Lower lobe of right lung (tissue), 2 donors: Measurements from ENCODE around the gene TMPRSS5. TPM values are rescaled to one million over a fixed set of nuclear protein-coding genes. Genes with fewer than 3 reads are reported as not detected.

Experiments
- ATAC-seq, 2 donors: fragments of 200-7000 bp; cut with Tn5 transposase; one replicate each; pipeline ENCODE4 v1.9.1; 2020 to 2022; ENCODE audit warnings: mild to moderate bottlenecking in 2 of 2, moderate library complexity in 2 of 2
- DNase-seq: peaks from one replicate; pipeline ENCODE4 v3.0.0-alpha.2; 2020
- H3K27ac ChIP-seq: fragments of 200-600 bp; one replicate; pipeline ENCODE4 v1.8.0; 2022
- H3K27me3 ChIP-seq: fragments of 200-600 bp; one replicate; pipeline ENCODE4 v1.8.0; 2022; ENCODE audit warnings: low read depth
- H3K36me3 ChIP-seq: fragments of 200-600 bp; one replicate; pipeline ENCODE4 v1.8.0; 2022; ENCODE audit warnings: mild to moderate bottlenecking
- H3K4me1 ChIP-seq: fragments of 200-600 bp; one replicate; pipeline ENCODE4 v1.8.0; 2022
- H3K4me3 ChIP-seq: fragments of 200-600 bp; one replicate; pipeline ENCODE4 v1.8.0; 2022; ENCODE audit warnings: mild to moderate bottlenecking
- H3K9me3 ChIP-seq: fragments of 200-600 bp; one replicate; pipeline ENCODE4 v1.8.0; 2022
- CTCF ChIP-seq: fragments of 200-600 bp; IDR thresholded peaks from one replicate; pipeline ENCODE4 v1.8.0; 2022; ENCODE audit warnings: antibody characterized with exemption, mild to moderate bottlenecking
- intact Hi-C: fragments of 100-400 bp; cut with DNase I; formaldehyde crosslinking; loops from one replicate; pipeline ENCODE4 v1.11.0; 2022
- total RNA-seq: library from RNA; stranded (reverse); fragmentation: NEBNext Ultra II Directional; extraction: Animal tissue kit (Norgen Biotek cat#: 25700); gene quantifications from one replicate; pipeline ENCODE4 v1.2.1, GENCODE V29; 2021
- donor health status: DM: no; HTN: yes; CAD: no; lungs with severe emphysema.

TMPRSS5 gene
- total RNA-seq, 1 donor from 2014 or later = 1.1 TPM

- no peak for DNase-seq
- intact Hi-C loops = no loop called here
Observed at GRCh38 chr11:113643701-113644100, 62.4 kb downstream of the TMPRSS5 start.

GRCh38 chr11:113643006-113643585 is 63.0 kb downstream of the TMPRSS5 start:
- no peak for DNase-seq
- intact Hi-C loops = no loop called here
- H3K27me3 ChIP-seq = no peaks in the 10 kb centered on the region
- H3K4me1 ChIP-seq = no peaks in the 10 kb centered on the region
- H3K4me3 ChIP-seq = no peak overlapping the region
- no peak overlapping the region for H3K27ac ChIP-seq
- no peaks in the 10 kb centered on the region for H3K9me3 ChIP-seq
- no peak for TF ChIP-seq CTCF
- no peaks in the 10 kb centered on the region for H3K36me3 ChIP-seq
- ATAC-seq = no peak

More at GRCh38 chr11:113643701-113644100, 62.4 kb downstream of the TMPRSS5 start:
- Histone ChIP-seq H3K4me1 (no peaks in the 10 kb centered on the region), H3K27ac (no peak overlapping the region), H3K9me3 (no peaks in the 10 kb centered on the region), H3K36me3 (no peaks in the 10 kb centered on the region), H3K27me3 (no peaks in the 10 kb centered on the region), H3K4me3 (no peak overlapping the region)
- no peak for TF ChIP-seq CTCF
- no peak for ATAC-seq

GRCh38 chr11:113642090-113642489 is 64.0 kb downstream of the TMPRSS5 start:
- H3K36me3 ChIP-seq = no peaks in the 10 kb centered on the region
- no peak for TF ChIP-seq CTCF
- intact Hi-C loops = no loop called here
- ATAC-seq (no peak), DNase-seq (no peak)
- no peak overlapping the region for H3K4me3 ChIP-seq
- H3K27me3 ChIP-seq = no peaks in the 10 kb centered on the region
- no peak overlapping the region for H3K27ac ChIP-seq
- H3K9me3 ChIP-seq = no peaks in the 10 kb centered on the region
- no peaks in the 10 kb centered on the region for H3K4me1 ChIP-seq

GRCh38 chr11:113638376-113638775 is 67.7 kb downstream of the TMPRSS5 start:
- Histone ChIP-seq H3K4me1 (no peaks in the 10 kb centered on the region), H3K4me3 (no peak overlapping the region), H3K27me3 (no peaks in the 10 kb centered on the region), H3K9me3 (no peaks in the 10 kb centered on the region), H3K36me3 (no peaks in the 10 kb centered on the region), H3K27ac (no peak overlapping the region)
- TF ChIP-seq CTCF = no peak
- DNase-seq (no peak), ATAC-seq (no peak)
- intact Hi-C loops = no loop called here

- H3K27ac ChIP-seq = no peak overlapping the region
- DNase-seq = no peak
- no peaks in the 10 kb centered on the region for H3K9me3 ChIP-seq
- no peaks in the 10 kb centered on the region for H3K36me3 ChIP-seq
- no peak for TF ChIP-seq CTCF
- intact Hi-C loops = no loop called here
- no peak overlapping the region for H3K4me3 ChIP-seq
- no peaks in the 10 kb centered on the region for H3K27me3 ChIP-seq
- no peak for ATAC-seq
- H3K4me1 ChIP-seq = no peaks in the 10 kb centered on the region
Observed at GRCh38 chr11:113637636-113638035, 68.5 kb downstream of the TMPRSS5 start.

Other genes with a start within 250 kb of the TMPRSS5 start
- not detected for gene DRD2, start 230.9 kb downstream of the TMPRSS5 start, total RNA-seq
- 11.6 TPM for gene ZW10, start 67.4 kb upstream of the TMPRSS5 start, total RNA-seq
- gene CLDN25, start 73.5 kb upstream of the TMPRSS5 start, total RNA-seq = not detected
- 28.0 TPM for gene USP28, start 169.3 kb upstream of the TMPRSS5 start, total RNA-seq
- gene HTR3B, start 198.5 kb upstream of the TMPRSS5 start, total RNA-seq = not detected